ENCODE measurements around the gene IPO13. TPM values are rescaled to one million over a fixed set of nuclear protein-coding genes. Genes with fewer than 3 reads are reported as not detected.

The IPO13 gene
- total and polyA plus RNA-seq, 4 donors = 7.3 to 35.4 (median 17.4) TPM

GRCh38 chr1:43951021-43951985 is 4.6 kb downstream of the IPO13 start:
- Histone ChIP-seq H3K36me3 (ENCODE audit: control insufficient read depth in 4 of 4, insufficient read depth in 4 of 4, low read length in 4 of 4) (peaks cover 0 to 18% (median under 1%) of the 10 kb centered on the region in 4 donors), H3K27ac (ENCODE audit: low read depth in 1 of 2, low read length in 1 of 2) (no peak overlapping the region), H3K9me3 (ENCODE audit: control insufficient read depth in 4 of 4, insufficient read depth in 3 of 4, low read length in 3 of 4) (no peaks in the 10 kb centered on the region), H3K9ac (ENCODE audit: insufficient read depth in 1 of 2, low read length in 2 of 2) (no peak overlapping the region), H3K4me1 (ENCODE audit: control insufficient read depth in 5 of 5, insufficient read depth in 5 of 5, low read length in 5 of 5) (peaks cover 0 to 20% (median 8%) of the 10 kb centered on the region in 5 donors), H3K4me3 (no peak overlapping the region), H3K27me3 (ENCODE audit: control insufficient read depth in 3 of 3, insufficient read depth in 3 of 3, low read length in 2 of 3) (no peaks in the 10 kb centered on the region)
- ATAC-seq (ENCODE audit: insufficient read depth, low FRiP score) (no peak), DNase-seq (no peak)
- WGBS, 2 donors = 90% methylated on average over 4 of the region's 4 CpGs
- TF ChIP-seq CTCF (IDR thresholded peaks at IDR 0.05; ENCODE audit: control extremely low read depth, extremely low read depth) = no peak

- Histone ChIP-seq H3K36me3 (ENCODE audit: control insufficient read depth in 4 of 4, insufficient read depth in 4 of 4, low read length in 4 of 4) (peaks cover 3 to 30% (median 12%) of the 10 kb centered on the region in 4 donors), H3K4me3 (no peak overlapping the region), H3K4me1 (ENCODE audit: control insufficient read depth in 5 of 5, insufficient read depth in 5 of 5, low read length in 5 of 5) (peaks cover 0 to 12% (median 4%) of the 10 kb centered on the region in 5 donors), H3K27ac (ENCODE audit: low read depth in 1 of 2, low read length in 1 of 2) (no peak overlapping the region), H3K9ac (ENCODE audit: insufficient read depth in 1 of 2, low read length in 2 of 2) (no peak overlapping the region), H3K9me3 (ENCODE audit: control insufficient read depth in 4 of 4, insufficient read depth in 3 of 4, low read length in 3 of 4) (no peaks in the 10 kb centered on the region), H3K27me3 (ENCODE audit: control insufficient read depth in 3 of 3, insufficient read depth in 3 of 3, low read length in 2 of 3) (no peaks in the 10 kb centered on the region)
- ATAC-seq (ENCODE audit: insufficient read depth, low FRiP score) (no peak), DNase-seq (no peak)
- WGBS, 2 donors = 82 to 91% methylated on average over 8 of the region's 8 CpGs
- TF ChIP-seq CTCF (IDR thresholded peaks at IDR 0.05; ENCODE audit: control extremely low read depth, extremely low read depth) = no peak
Observed at GRCh38 chr1:43952731-43953346, 6.1 kb downstream of the IPO13 start.

- TF ChIP-seq CTCF (IDR thresholded peaks at IDR 0.05; ENCODE audit: control extremely low read depth, extremely low read depth) = no peak
- no peak for DNase-seq
- Histone ChIP-seq H3K9me3 (ENCODE audit: control insufficient read depth in 4 of 4, insufficient read depth in 3 of 4, low read length in 3 of 4) (no peaks in the 10 kb centered on the region), H3K27me3 (ENCODE audit: control insufficient read depth in 3 of 3, insufficient read depth in 3 of 3, low read length in 2 of 3) (no peaks in the 10 kb centered on the region), H3K27ac (ENCODE audit: low read depth in 1 of 2, low read length in 1 of 2) (no peak overlapping the region), H3K4me3 (no peak overlapping the region), H3K9ac (ENCODE audit: insufficient read depth in 1 of 2, low read length in 2 of 2) (no peak overlapping the region), H3K4me1 (ENCODE audit: control insufficient read depth in 5 of 5, insufficient read depth in 5 of 5, low read length in 5 of 5) (peaks cover 0 to 8% (median 0%) of the 10 kb centered on the region in 5 donors), H3K36me3 (ENCODE audit: control insufficient read depth in 4 of 4, insufficient read depth in 4 of 4, low read length in 4 of 4) (peaks cover 3 to 35% (median 12%) of the 10 kb centered on the region in 4 donors)
- ATAC-seq (ENCODE audit: insufficient read depth, low FRiP score) = no peak
- WGBS, 2 donors = 84 to 85% methylated on average over 3 of the region's 3 CpGs
Observed at GRCh38 chr1:43953361-43953760, 6.6 kb downstream of the IPO13 start.

Data from lung (tissue), 12 donors.